HG03469 (cell line): ENCODE measurements around the gene EPHA4.

ENCODE experiments used
- ATAC-seq: cut with Tn5 transposase; IDR thresholded peaks from one replicate; pipeline ENCODE4 v1.9.1; 2021; ENCODE audit warnings: mild to moderate bottlenecking, moderate library complexity, moderate number of reproducible peaks; ENCODE audit not compliant: unreplicated experiment

Gene EPHA4

GRCh38 chr2:221370857-221371211 lies 201.3 kb downstream of the EPHA4 start:
- ATAC-seq, result no peak

GRCh38 chr2:221370076-221370856 lies 201.8 kb downstream of the EPHA4 start:
- ATAC-seq, result no peak
